CD4-positive, alpha-beta T cell treated with Interleukin-10 for 1 hour (primary cell): ENCODE results near the gene FANK1.
"Not testable (repeated sequence)": the region's sequence is repeated elsewhere in the genome, so short reads cannot be mapped to it uniquely, and the experiment has no call there.

Experiments
- DNase-seq: peaks from one replicate; pipeline ENCODE4 v3.0.0-alpha.2; 2020

The FANK1 gene

DNA sequence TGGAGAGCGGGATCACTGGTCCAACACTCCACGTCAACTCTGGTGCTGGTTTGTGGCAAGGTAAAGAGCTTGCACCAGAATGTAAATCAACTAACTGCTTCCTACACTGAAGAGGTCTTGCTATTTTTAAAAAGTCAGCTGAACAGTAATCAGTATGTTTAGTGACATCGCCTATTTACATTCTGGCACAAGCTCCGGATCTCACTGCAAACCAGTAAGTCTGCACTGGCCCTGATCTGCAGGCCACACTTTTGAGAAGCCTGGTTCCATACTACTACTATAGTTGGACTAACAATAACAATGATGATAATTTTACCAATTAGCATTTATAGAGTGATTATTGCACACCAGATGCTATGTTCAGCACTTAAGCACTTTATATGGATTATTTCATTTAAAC, 6.9 kb upstream of the FANK1 start:
- not testable (repeated sequence) for DNase-seq

DNA sequence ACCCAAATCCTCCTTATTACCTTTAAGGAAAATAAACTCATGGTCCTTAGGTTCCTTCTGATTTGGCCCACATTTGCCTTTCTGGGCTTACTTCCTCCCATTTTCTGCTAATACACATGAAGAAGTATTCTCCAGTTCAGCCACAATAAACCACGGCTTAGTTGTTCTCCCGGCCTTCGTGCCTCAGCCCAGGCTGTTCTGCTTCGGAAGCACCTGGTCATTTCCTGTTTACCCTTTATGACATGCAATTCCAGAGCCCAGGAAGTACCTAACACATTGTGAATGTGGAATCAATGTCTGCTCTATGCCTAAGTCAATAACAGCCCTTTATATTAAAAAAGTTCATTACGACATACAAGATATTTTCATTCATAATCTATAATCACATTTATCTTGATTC, 4.0 kb upstream of the FANK1 start:
- DNase-seq, result not testable (repeated sequence)

GRCh38 chr10:125894176-125894575, 2.2 kb upstream of the FANK1 start:
- not testable (repeated sequence) for DNase-seq

GRCh38 chr10:125895130-125896087, 955 bp upstream of the FANK1 start:
- peak; percentile 5 for DNase-seq

DNA sequence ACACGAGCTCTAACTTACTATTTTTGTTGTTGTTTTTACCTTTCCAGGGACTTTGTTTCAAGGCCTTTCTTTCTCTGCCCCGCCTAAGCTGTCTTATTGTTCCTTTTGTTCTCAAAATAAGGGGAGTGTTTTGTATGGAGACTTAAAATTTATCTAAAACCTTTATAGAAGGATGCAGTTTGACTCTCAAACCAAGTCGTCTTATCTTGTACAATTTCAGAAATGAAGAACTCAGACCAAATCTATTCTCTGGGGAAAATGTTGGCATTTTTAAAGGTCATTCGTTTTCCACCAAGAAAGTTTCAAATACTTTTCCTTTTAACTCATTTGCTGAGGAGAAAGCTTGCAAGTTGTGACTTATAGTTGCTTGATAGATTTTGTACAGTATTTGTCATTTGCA, 953 bp downstream of the FANK1 start:
- DNase-seq, result not testable (repeated sequence)

GRCh38 chr10:125900963-125901362, 4.6 kb downstream of the FANK1 start:
- not testable (repeated sequence) for DNase-seq

DNA sequence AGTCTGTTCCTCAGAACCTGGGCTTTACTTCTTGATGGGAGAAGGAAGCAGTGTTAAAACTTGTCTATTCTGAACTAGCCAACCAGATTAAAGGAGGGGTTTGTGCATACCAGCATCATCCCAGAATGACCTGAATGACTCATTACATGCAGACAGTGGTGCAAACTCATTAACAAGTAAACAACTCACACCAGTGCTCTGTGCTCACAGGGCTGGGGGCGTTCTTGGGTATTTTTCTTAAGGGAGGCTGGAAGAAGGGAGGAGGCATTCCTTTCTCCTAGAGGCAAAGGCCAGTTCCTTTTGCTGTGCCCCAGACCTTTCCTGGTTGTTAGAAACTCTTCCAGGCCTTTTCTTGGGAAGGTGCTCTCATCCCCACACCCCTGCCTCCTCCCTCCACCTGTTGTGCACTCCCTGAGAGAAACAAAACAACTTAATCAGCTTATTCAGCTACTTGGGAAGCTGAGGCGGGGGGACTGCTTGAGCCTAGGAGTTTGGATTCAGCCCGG, 6.8 kb downstream of the FANK1 start:
- not testable (repeated sequence) for DNase-seq

DNA sequence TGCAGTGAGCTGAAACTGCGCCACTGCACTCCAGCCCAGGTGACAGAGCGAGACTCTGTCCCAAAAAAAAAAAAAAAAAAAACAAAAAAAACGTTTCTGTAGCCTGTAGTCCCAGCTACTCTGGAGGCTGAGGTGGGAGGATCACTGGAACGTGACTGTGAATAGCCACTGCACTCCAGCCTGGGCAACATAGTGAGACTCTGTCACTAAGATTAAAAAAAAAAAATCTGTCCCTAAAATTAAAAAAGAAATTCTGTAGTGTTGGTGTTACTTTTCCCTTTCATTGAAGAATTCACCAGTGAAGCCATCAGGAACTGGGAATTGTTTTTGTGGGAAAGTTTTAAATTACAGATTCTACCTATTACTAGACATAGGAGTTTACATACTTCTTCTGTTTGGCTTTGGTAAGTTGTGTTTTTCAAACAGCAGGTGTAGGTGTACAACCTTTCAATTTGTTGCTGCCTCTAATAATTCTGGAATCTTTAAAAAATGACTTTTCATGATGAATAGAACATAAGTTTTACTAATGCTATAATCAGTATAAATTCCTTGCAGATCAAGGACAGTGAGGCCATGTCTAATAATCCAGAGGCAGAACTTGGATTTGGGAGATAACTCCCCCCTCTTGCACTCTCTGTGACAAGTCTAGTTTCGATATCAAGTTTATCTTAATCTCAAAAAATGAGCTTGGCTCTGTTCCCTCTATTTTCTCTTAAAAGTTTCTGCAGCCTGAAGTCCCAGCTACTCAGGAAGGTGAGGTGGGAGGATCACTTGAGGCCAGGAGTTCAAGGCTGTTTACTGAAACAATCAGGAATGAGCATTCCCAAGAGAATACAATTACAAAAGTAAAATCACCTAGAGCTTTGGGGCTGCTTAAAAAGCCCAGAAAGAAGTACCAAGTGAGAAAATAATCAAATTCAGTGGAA, 9.0 kb downstream of the FANK1 start:
- DNase-seq, result not testable (repeated sequence)

- DNase-seq, result not testable (repeated sequence)
Measured at GRCh38 chr10:125907598-125907997, 11.2 kb downstream of the FANK1 start.

- DNase-seq, result not testable (repeated sequence)
Measured at GRCh38 chr10:125908813-125909212, 12.4 kb downstream of the FANK1 start.

GRCh38 chr10:125909491-125909890, 13.1 kb downstream of the FANK1 start:
- DNase-seq, result not testable (repeated sequence)

DNA sequence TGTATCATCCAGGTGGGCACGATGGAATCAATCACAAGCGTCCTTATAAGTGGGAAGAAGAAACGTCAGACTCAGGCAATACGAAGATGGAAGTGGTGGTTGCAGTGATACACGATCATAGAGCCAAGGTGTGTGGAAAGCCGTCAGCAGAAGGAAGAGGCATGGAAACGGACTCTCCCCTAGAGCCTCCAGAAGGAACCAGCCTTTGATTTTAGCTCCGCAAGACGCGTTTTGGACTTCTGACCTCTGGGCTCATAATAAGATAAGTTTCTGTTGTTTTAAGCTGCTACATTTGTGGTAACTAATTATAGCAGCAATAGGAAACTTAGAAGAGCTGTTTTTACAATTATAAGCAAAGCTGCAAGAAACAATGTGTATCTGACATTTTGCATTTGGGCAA, 14.8 kb downstream of the FANK1 start:
- no peak for DNase-seq

- DNase-seq, result no peak
Measured at GRCh38 chr10:125911990-125912389, 15.6 kb downstream of the FANK1 start.

DNA sequence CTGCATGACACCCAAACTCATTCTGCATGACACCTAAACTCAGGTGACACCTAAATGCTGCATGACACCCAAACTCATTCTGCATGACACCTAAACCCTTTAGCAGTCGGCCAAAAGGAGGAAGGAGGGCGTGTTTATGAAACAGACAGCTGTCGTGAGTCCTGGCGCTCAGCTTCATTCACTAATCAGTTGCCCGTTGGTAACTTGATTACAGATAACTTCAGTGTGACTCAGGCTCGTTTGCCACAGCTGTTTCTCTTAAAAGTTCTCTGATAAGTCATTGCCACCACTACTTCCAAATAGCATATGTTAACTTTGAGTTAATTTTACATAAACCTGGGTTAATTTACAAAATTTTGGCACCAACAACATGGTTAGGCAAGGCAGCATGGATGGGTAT, 16.9 kb downstream of the FANK1 start:
- not testable (repeated sequence) for DNase-seq

DNA sequence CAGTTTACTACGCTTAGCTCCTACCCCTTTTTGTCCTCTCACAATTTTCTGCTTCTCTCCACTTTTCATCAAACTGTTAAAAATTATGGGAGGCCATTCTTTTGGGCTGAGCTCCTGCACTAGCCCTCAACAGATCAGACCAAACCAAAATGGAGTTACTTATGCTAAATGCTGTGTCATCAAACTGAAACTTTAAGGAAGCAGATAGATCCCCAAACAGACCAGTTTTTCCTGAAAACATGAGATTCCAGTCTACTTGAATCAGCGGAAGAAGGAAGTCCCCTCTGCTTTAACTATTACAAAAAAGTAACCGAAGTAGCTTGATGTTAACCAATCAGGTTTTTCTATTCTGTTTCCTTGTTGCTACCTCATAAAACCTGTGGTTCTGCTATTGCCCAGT, 20.6 kb downstream of the FANK1 start:
- DNase-seq, result no peak

- not testable (repeated sequence) for DNase-seq
Measured at GRCh38 chr10:125917704-125918361, 21.5 kb downstream of the FANK1 start.

DNA sequence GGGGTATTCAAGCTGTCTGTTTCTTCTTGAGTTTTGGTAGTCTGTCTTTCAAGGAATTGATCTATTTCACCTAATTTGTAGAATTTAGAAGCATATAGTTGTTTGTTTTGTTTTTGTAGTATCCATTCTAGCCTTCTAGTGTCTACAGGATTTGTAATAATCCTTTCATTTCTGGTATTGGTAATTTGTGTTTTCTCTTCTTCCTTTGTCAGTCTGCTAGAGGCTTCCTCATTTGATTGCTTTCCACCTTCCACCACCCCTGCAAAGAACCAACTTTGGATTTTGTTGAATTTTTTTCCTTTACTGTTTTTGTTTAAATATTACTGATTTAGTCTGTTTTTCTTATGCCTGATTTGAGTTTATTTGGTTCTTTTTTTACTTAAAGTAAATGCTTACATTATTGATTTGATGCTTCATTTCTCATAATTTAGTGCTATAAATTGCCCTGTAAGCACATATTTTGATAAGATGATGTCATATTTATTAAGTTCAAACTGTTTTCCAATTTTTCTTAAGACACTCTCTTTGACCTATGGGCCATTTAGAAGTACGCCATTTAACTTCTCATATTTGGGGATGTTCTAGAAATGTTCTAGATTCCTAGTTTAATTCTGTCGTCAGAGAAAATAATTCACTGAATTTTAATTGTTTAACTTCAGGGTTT, 25.4 kb downstream of the FANK1 start:
- not testable (repeated sequence) for DNase-seq

DNA sequence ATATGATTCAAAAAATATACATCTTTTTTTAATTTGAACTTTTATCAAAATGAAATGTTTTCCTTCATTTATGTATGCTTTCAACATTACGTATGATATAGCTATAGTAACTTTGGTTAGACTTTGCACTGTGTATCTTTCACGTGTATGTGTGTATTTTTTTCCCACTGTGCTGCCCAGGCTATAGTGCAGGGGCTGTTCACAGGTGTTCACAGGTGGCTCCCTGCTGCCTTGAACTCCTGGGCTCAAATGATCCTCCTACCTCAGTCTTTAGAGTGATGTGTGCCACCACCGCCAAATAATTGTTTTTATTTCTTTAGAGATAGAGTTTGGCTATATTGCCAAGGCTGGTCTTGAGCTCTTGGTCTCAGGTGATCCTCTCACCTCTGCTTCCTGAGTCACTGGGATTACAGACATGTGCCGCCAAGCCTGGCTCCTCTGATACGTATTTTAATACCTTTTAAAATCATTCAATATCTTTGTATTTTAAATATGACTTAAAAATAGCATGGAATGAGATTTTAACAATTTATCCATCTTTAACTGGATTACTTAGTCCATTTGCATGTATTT, 29.0 kb downstream of the FANK1 start:
- DNase-seq, result no peak

DNA sequence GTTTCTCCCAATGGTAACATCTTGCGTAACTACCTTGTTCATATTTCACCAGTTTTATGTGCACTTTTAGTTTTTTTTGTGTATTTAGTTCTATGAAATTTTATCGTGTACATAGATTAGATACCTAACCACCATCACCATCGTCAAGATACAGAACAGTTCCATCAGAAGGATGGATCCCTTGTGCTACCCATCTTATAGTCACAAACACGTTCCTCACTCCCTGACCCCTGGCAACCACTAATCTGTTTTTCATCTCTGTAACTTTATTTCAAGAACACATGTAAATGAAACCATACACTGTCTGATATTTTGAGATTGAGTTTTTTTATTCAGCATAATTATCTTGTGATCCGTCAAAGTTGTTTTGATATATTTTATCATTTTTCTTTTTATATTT, 29.9 kb downstream of the FANK1 start:
- DNase-seq, result no peak

DNA sequence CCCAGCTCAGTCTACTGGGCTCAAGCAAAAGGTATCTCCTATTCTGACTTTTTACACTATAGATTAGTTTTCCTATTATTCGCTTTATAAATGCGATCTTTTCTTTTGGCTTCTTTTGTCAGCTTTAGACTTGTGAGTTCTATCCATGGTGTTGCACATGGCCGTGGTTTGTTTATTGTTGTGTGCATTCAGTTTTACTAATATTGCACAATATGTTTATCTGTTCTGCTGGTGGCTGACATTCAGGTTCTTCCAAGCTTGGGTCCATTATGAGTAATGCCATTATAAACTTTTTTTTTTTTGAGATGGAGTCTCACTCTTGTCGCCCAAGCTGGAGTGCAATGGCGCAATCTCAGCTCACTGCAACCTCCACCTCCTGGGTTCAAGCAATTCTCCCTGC, 30.9 kb downstream of the FANK1 start:
- DNase-seq, result not testable (repeated sequence)

GRCh38 chr10:125928928-125929585, 32.7 kb downstream of the FANK1 start:
- DNase-seq, result no peak
